H1 (cell line): ENCODE data around the gene FAM162A. TPM values are rescaled to one million over a fixed set of nuclear protein-coding genes. Genes with fewer than 3 reads are reported as not detected.

ENCODE experiments used
- CTCF ChIA-PET: fragments of 300-600 bp; sonication (Branson Sonifier 250); formaldehyde crosslinking; loops from one replicate; lab custom pipeline; 2021; ENCODE audit not compliant: partially characterized antibody; lab: Charles Lee
- POLR2A ChIA-PET: fragments of 300-600 bp; sonication (Branson Sonifier 250); formaldehyde crosslinking; loops from one replicate; lab custom pipeline; 2021; ENCODE audit warnings: inconsistent platforms; ENCODE audit not compliant: partially characterized antibody; lab: Charles Lee
- DNase-seq, 2 experiments: peaks; one replicate each; pipeline versions ENCODE4 v3.0.0 to v3.0.0-alpha.2; 2010 to 2022; ENCODE audit warnings: low spot score in 2 of 2, low read depth in 1 of 2, mixed read lengths in 1 of 2
- FAIRE-seq: peaks from 2 replicates; lab custom pipeline; 2011; peaks lifted over from hg19 to GRCh38; lab: Jason Lieb, UNC
- H2AFZ ChIP-seq: 2 replicates; pipeline ENCODE4 v1.8.1; 2012; ENCODE audit warnings: low read length, inconsistent platforms
- H2AK5ac ChIP-seq: 2 replicates; pipeline ENCODE4 v1.6.1; 2013; ENCODE audit warnings: low read depth, low read length
- H2BK120ac ChIP-seq: replicated peaks from 2 replicates; pipeline ENCODE3; 2013; ENCODE audit warnings: low read depth, low read length, inconsistent platforms
- H2BK12ac ChIP-seq: 2 replicates; pipeline ENCODE4 v1.6.1; 2013; ENCODE audit warnings: low read depth, low read length
- H2BK15ac ChIP-seq: 2 replicates; pipeline ENCODE4 v1.6.1; 2013; ENCODE audit warnings: low read length
- H2BK20ac ChIP-seq: 2 replicates; pipeline ENCODE4 v1.6.1; 2013; ENCODE audit warnings: low read length
- H2BK5ac ChIP-seq: 2 replicates; pipeline ENCODE4 v1.6.1; 2013; ENCODE audit warnings: low read depth, low read length
- H3K14ac ChIP-seq: 2 replicates; pipeline ENCODE4 v1.6.1; 2013; ENCODE audit warnings: inconsistent platforms; ENCODE audit not compliant: insufficient read length
- H3K18ac ChIP-seq: 2 replicates; pipeline ENCODE4 v1.6.1; 2013; ENCODE audit warnings: low read length; ENCODE audit errors: extremely low read depth
- H3K23ac ChIP-seq: 2 replicates; pipeline ENCODE4 v1.6.1; 2013; ENCODE audit warnings: inconsistent platforms; ENCODE audit not compliant: insufficient read length
- H3K23me2 ChIP-seq: 2 replicates; pipeline ENCODE4 v1.6.1; 2013; ENCODE audit warnings: low read depth, low read length
- H3K27ac ChIP-seq: 2 replicates; pipeline ENCODE4 v1.6.1; 2011; ENCODE audit warnings: low read depth, low read length, inconsistent platforms
- H3K27me3 ChIP-seq, 4 experiments: replicated peaks in 1 of 4; 1 replicate in 1 of 4; 2 replicates in 3 of 4; pipeline versions ENCODE4 v1.6.1 to v1.8.1; 2011 to 2013; ENCODE audit warnings: low read length in 3 of 4, mild to moderate bottlenecking in 3 of 4, inconsistent platforms in 2 of 4, mixed read lengths in 2 of 4, moderate library complexity in 1 of 4; ENCODE audit not compliant: control insufficient read depth in 3 of 4, insufficient read depth in 3 of 4; ENCODE audit errors: extremely low read depth in 1 of 4
- H3K36me3 ChIP-seq, 4 experiments: 2 replicates each; pipeline versions ENCODE4 v1.6.1 to v1.8.1; 2011 to 2013; ENCODE audit warnings: mild to moderate bottlenecking in 4 of 4, low read length in 3 of 4, moderate library complexity in 2 of 4, control low read depth in 1 of 4, inconsistent platforms in 1 of 4; ENCODE audit not compliant: insufficient read depth in 4 of 4, control insufficient read depth in 2 of 4
- H3K4ac ChIP-seq: replicated peaks from 2 replicates; pipeline ENCODE3; 2013; ENCODE audit warnings: low read length, low read depth, mixed read lengths, inconsistent platforms; ENCODE audit not compliant: insufficient read length
- H3K4me1 ChIP-seq, 4 experiments: replicated peaks in 1 of 4; 1 replicate in 1 of 4; 2 replicates in 3 of 4; pipeline versions ENCODE4 v1.6.1 to v1.8.1; 2011 to 2013; ENCODE audit warnings: low read length in 3 of 4, inconsistent platforms in 2 of 4, mixed read lengths in 1 of 4; ENCODE audit not compliant: insufficient read depth in 4 of 4, control insufficient read depth in 3 of 4
- H3K4me2 ChIP-seq, 2 experiments: 2 replicates each; pipeline versions ENCODE4 v1.6.1 to v1.8.1; 2011 to 2013; ENCODE audit warnings: low read depth in 2 of 2, low read length in 2 of 2, control low read depth in 1 of 2, inconsistent platforms in 1 of 2, mild to moderate bottlenecking in 1 of 2; ENCODE audit not compliant: insufficient read depth in 1 of 2
- H3K4me3 ChIP-seq, 4 experiments: fragments of 200-600, 300-600 bp in 1 of 4; sonication (generic), shearing (Covaris generic), sonication (Bioruptor Twin) in 1 of 4; 2 replicates each; pipeline versions ENCODE4 v1.5.1 to v1.8.1; 2011 to 2016; ENCODE audit warnings: low read length in 4 of 4, low read depth in 3 of 4, control low read depth in 2 of 4, inconsistent platforms in 2 of 4, mild to moderate bottlenecking in 2 of 4, mixed read lengths in 1 of 4, moderate library complexity in 1 of 4; ENCODE audit not compliant: insufficient read depth in 2 of 4; ENCODE audit errors: extremely low read depth in 1 of 4
- H3K56ac ChIP-seq: replicated peaks from 2 replicates; pipeline ENCODE3; 2013; ENCODE audit warnings: low read depth, mild to moderate bottlenecking, mixed read lengths, low read length, inconsistent platforms; ENCODE audit not compliant: insufficient read length
- H3K79me1 ChIP-seq: 2 replicates; pipeline ENCODE4 v1.6.1; 2013; ENCODE audit warnings: low read depth, low read length, control low read depth
- H3K79me2 ChIP-seq, 2 experiments: 2 replicates each; pipeline versions ENCODE4 v1.6.1 to v1.8.1; 2012 to 2013; ENCODE audit warnings: low read length in 2 of 2, mild to moderate bottlenecking in 2 of 2, inconsistent platforms in 1 of 2; ENCODE audit not compliant: insufficient read depth in 2 of 2, control insufficient read depth in 1 of 2
- H3K9ac ChIP-seq, 4 experiments: replicated peaks in 1 of 4; 1 replicate in 1 of 4; 2 replicates in 3 of 4; pipeline versions ENCODE4 v1.6.1 to v1.8.1; 2011 to 2013; ENCODE audit warnings: low read depth in 3 of 4, low read length in 3 of 4, control low read depth in 2 of 4, mild to moderate bottlenecking in 2 of 4, moderate library complexity in 2 of 4, inconsistent platforms in 1 of 4; ENCODE audit errors: extremely low read depth in 1 of 4
- H3K9me3 ChIP-seq, 2 experiments: 2 replicates each; pipeline versions ENCODE4 v1.6.1 to v1.8.1; 2012 to 2013; ENCODE audit warnings: mild to moderate bottlenecking in 2 of 2, moderate library complexity in 2 of 2, control low read depth in 1 of 2, inconsistent platforms in 1 of 2, low read depth in 1 of 2, low read length in 1 of 2, mixed read lengths in 1 of 2; ENCODE audit not compliant: insufficient read depth in 2 of 2
- H4K20me1 ChIP-seq, 2 experiments: replicated peaks in 1 of 2; 2 replicates each; pipeline versions ENCODE3 to v1.8.1; 2011 to 2013; ENCODE audit warnings: inconsistent platforms in 2 of 2, low read length in 2 of 2, mild to moderate bottlenecking in 1 of 2; ENCODE audit not compliant: insufficient read depth in 2 of 2, control insufficient read depth in 1 of 2
- H4K5ac ChIP-seq: 2 replicates; pipeline ENCODE4 v1.6.1; 2013; ENCODE audit warnings: low read length, low read depth, mixed read lengths, inconsistent platforms; ENCODE audit not compliant: insufficient read length
- H4K8ac ChIP-seq: 2 replicates; pipeline ENCODE4 v1.8.0; 2013; ENCODE audit warnings: mild to moderate bottlenecking, moderate library complexity, low read length, inconsistent platforms; ENCODE audit not compliant: insufficient read depth; ENCODE audit errors: extremely low read depth
- H4K91ac ChIP-seq: replicated peaks from 2 replicates; pipeline ENCODE3; 2013; ENCODE audit warnings: low read length, mixed read lengths, inconsistent platforms; ENCODE audit not compliant: insufficient read length
- SIX5 ChIP-seq: IDR thresholded peaks from 2 replicates; pipeline ENCODE4 v1.6.1; 2011; ENCODE audit warnings: mild to moderate bottlenecking, low read depth, low read length
- WGBS, 2 experiments: shearing (Covaris generic) in 1 of 2; methylation state at CpG; one replicate each; pipeline versions ENCODE4 v1.1.6 to v1.1.7; 2013 to 2015; ENCODE audit warnings: low lambda C conversion rate in 2 of 2, mixed read lengths in 2 of 2, inconsistent platforms in 1 of 2, low coverage in 1 of 2, missing lambda C conversion rate in 1 of 2; ENCODE audit not compliant: insufficient replicate concordance in 2 of 2, insufficient coverage in 1 of 2, insufficient read length in 1 of 2; ENCODE audit errors: extremely low coverage in 1 of 2, missing lambda C conversion rate in 1 of 2; 5-methylcytosine and 5-hydroxymethylcytosine counted together
- polyA plus RNA-seq, 7 experiments: library from polyadenylated mRNA; depleted of rRNA in 3 of 7; stranded (reverse) in 5 of 7; unstranded in 2 of 7; fragments of >200 nt in 5 of 7; fragments of 200-250 nt in 2 of 7; gene quantifications; 1 replicate in 5 of 7; 2 replicates in 1 of 7; 4 replicates in 1 of 7; pipeline versions ENCODE4 v1.2.1 to v1.2.3, GENCODE V29; 2011 to 2013; ENCODE audit warnings: missing spikeins in 2 of 7, mixed read lengths in 2 of 7
- total RNA-seq: library from RNA; stranded (reverse); fragmentation: NEBNext Ultra II Directional; extraction: Animal tissue kit (Norgen Biotek cat#: 25700); gene quantifications from 2 replicates; pipeline ENCODE4 v1.2.1, GENCODE V29; 2021

FAM162A gene
- total and polyA plus RNA-seq, 2 of the 8 experiments (the other 6 are each of a cell fraction or from before 2014, with no cell fraction given), result 38.2 to 59.7 TPM

- DNase-seq (no peak), FAIRE-seq (no peak)
- H3K79me1 ChIP-seq, result no peaks in the 10 kb centered on the region
- WGBS, 2 experiments, result 93% methylated on average over 6 of the region's 6 CpGs; no CpG with 5 or more reads in 1 of the 2 experiments
- H3K4me1 ChIP-seq, result 0 out of 7 replicates have a peak, but pooled peaks cover 0 to 4% (median 0%) of the 10 kb centered on the region in 4 experiments
- no peak overlapping the region for H2BK120ac ChIP-seq
- no peak overlapping the region for H4K91ac ChIP-seq
- no peak overlapping the region for H3K14ac ChIP-seq
- peaks cover 3% of the 10 kb centered on the region for H3K23me2 ChIP-seq
- POLR2A ChIA-PET, result no interaction called here
- no peak overlapping the region for H3K4ac ChIP-seq
- H2BK5ac ChIP-seq, result no peak overlapping the region
- no peak overlapping the region for H3K4me2 ChIP-seq
- H2BK20ac ChIP-seq, result no peak overlapping the region
- peaks cover 0 to 16% of the 10 kb centered on the region in 2 experiments; a peak in 1 of 4 replicates for H3K79me2 ChIP-seq
- H3K23ac ChIP-seq, result no peak overlapping the region
- no peaks in the 10 kb centered on the region for H3K27me3 ChIP-seq
- no peak overlapping the region for H2BK15ac ChIP-seq
- TF ChIP-seq SIX5, result no peak
- H3K56ac ChIP-seq, result no peak overlapping the region
- H3K9ac ChIP-seq, result no peak overlapping the region
- H3K4me3 ChIP-seq, result no peak overlapping the region
- H3K18ac ChIP-seq, result no peak overlapping the region
- peaks cover 2 to 25% (median 19%) of the 10 kb centered on the region in 4 experiments; a peak in 7 of 8 replicates for H3K36me3 ChIP-seq
- H2BK12ac ChIP-seq, result no peak overlapping the region
- H3K27ac ChIP-seq, result no peak overlapping the region
- CTCF ChIA-PET, result no interaction called here
- no peak overlapping the region for H2AFZ ChIP-seq
- no peak overlapping the region for H2AK5ac ChIP-seq
- H4K20me1 ChIP-seq, result no peaks in the 10 kb centered on the region
- no peak overlapping the region for H4K5ac ChIP-seq
- no peak overlapping the region for H4K8ac ChIP-seq
- no peaks in the 10 kb centered on the region for H3K9me3 ChIP-seq
These were observed 26.7 kb downstream of the FAM162A start for GRCh38 chr3:122410639-122411038.
